Ishikawa (cell line): ENCODE data around the gene SRGAP1.

Experiments
- CEBPB ChIP-seq: IDR thresholded peaks from 2 replicates; pipeline ENCODE4 v1.6.1; 2012
- CREB1 ChIP-seq: IDR thresholded peaks from 2 replicates; pipeline ENCODE4 v1.6.1; 2012; ENCODE audit warnings: low read depth
- EGR1 ChIP-seq: IDR thresholded peaks from 2 replicates; pipeline ENCODE4 v1.6.1; 2012
- EP300 ChIP-seq: IDR thresholded peaks from 2 replicates; pipeline ENCODE4 v1.6.1; 2012; ENCODE audit warnings: borderline replicate concordance
- FOXM1 ChIP-seq: IDR thresholded peaks from 2 replicates; pipeline ENCODE4 v1.6.1; 2012; ENCODE audit warnings: low read depth, borderline replicate concordance
- MAX ChIP-seq: IDR thresholded peaks from 2 replicates; pipeline ENCODE4 v1.6.1; 2012
- NFIC ChIP-seq: IDR thresholded peaks from 2 replicates; pipeline ENCODE4 v1.6.1; 2012
- RAD21 ChIP-seq: IDR thresholded peaks from 2 replicates; pipeline ENCODE4 v1.6.1; 2012; ENCODE audit warnings: low read depth
- TAF1 ChIP-seq: IDR thresholded peaks from 2 replicates; pipeline ENCODE4 v1.6.1; 2012; ENCODE audit warnings: low read depth, mild to moderate bottlenecking
- TCF12 ChIP-seq: IDR thresholded peaks from 2 replicates; pipeline ENCODE4 v1.6.1; 2012; ENCODE audit warnings: low read depth
- TEAD4 ChIP-seq: IDR thresholded peaks from 2 replicates; pipeline ENCODE4 v1.6.1; 2012
- YY1 ChIP-seq: IDR thresholded peaks from 2 replicates; pipeline ENCODE4 v1.6.1; 2012; ENCODE audit warnings: low read depth
- ZBTB7A ChIP-seq: IDR thresholded peaks from 2 replicates; pipeline ENCODE4 v1.6.1; 2012; ENCODE audit warnings: low read depth
- TF ChIP-seq, protein P1 (sequence below): IDR thresholded peaks from 2 replicates; pipeline ENCODE4 v1.6.1; 2012; ENCODE audit warnings: low read depth, mild to moderate bottlenecking
- TF ChIP-seq, protein P2 (sequence below): IDR thresholded peaks from 2 replicates; pipeline ENCODE4 v1.6.1; 2012

SRGAP1 gene

GRCh38 chr12:63826006-63826585 lies 18.4 kb upstream of the SRGAP1 start:
- TF ChIP-seq CEBPB: 0 out of 2 replicates have a peak, but pooled peaks have one; percentile 28
- TF ChIP-seq MAX: no peak
- TF ChIP-seq EGR1: no peak
- TF ChIP-seq TEAD4: no peak
- no peak for TF ChIP-seq EP300
- TF ChIP-seq TCF12: no peak
- TF ChIP-seq, protein P1, sequence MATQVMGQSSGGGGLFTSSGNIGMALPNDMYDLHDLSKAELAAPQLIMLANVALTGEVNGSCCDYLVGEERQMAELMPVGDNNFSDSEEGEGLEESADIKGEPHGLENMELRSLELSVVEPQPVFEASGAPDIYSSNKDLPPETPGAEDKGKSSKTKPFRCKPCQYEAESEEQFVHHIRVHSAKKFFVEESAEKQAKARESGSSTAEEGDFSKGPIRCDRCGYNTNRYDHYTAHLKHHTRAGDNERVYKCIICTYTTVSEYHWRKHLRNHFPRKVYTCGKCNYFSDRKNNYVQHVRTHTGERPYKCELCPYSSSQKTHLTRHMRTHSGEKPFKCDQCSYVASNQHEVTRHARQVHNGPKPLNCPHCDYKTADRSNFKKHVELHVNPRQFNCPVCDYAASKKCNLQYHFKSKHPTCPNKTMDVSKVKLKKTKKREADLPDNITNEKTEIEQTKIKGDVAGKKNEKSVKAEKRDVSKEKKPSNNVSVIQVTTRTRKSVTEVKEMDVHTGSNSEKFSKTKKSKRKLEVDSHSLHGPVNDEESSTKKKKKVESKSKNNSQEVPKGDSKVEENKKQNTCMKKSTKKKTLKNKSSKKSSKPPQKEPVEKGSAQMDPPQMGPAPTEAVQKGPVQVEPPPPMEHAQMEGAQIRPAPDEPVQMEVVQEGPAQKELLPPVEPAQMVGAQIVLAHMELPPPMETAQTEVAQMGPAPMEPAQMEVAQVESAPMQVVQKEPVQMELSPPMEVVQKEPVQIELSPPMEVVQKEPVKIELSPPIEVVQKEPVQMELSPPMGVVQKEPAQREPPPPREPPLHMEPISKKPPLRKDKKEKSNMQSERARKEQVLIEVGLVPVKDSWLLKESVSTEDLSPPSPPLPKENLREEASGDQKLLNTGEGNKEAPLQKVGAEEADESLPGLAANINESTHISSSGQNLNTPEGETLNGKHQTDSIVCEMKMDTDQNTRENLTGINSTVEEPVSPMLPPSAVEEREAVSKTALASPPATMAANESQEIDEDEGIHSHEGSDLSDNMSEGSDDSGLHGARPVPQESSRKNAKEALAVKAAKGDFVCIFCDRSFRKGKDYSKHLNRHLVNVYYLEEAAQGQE: no peak
- no peak for TF ChIP-seq CREB1
- peak; percentile 98 for TF ChIP-seq RAD21

- no peak for TF ChIP-seq RAD21
- no peak for TF ChIP-seq MAX
- TF ChIP-seq FOXM1: no peak
- TF ChIP-seq TCF12: no peak
- no peak for TF ChIP-seq ZBTB7A
- no peak for TF ChIP-seq TEAD4
- no peak for TF ChIP-seq NFIC
- no peak for TF ChIP-seq TAF1
- TF ChIP-seq YY1: no peak
- no peak for TF ChIP-seq CREB1
- TF ChIP-seq, protein P2, sequence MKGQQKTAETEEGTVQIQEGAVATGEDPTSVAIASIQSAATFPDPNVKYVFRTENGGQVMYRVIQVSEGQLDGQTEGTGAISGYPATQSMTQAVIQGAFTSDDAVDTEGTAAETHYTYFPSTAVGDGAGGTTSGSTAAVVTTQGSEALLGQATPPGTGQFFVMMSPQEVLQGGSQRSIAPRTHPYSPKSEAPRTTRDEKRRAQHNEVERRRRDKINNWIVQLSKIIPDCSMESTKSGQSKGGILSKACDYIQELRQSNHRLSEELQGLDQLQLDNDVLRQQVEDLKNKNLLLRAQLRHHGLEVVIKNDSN: no peak
- TF ChIP-seq EGR1: no peak
- TF ChIP-seq EP300: no peak
- no peak for TF ChIP-seq CEBPB
- TF ChIP-seq, protein P1: no peak
These were observed 15.6 kb upstream of the SRGAP1 start for GRCh38 chr12:63828867-63829266.

- no peak for TF ChIP-seq ZBTB7A
- TF ChIP-seq NFIC: no peak
- no peak for TF ChIP-seq RAD21
- no peak for TF ChIP-seq EGR1
- no peak for TF ChIP-seq CEBPB
- TF ChIP-seq EP300: no peak
These were observed 8.5 kb upstream of the SRGAP1 start for GRCh38 chr12:63836046-63836445.

DNA sequence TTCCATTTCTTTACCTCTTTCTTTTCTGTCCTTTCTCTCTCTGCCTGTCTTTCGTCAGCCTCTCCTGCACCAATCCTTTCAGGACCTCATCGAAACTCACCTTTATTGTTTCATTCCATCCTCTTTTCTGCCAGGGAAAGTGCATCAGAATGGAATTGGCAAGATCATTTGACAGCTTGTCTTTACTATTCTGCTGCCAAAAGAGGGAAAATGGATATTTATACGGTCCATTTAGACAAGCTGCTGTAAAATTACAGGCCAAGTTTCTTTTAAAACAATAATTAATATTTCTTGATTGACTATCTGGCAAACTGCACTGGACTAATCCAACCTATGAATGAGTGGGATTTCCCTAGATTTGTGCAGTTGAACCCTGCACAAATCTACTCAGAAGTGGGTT lies 7.6 kb upstream of the SRGAP1 start:
- TF ChIP-seq, protein P2: no peak
- no peak for TF ChIP-seq TEAD4
- TF ChIP-seq FOXM1: no peak
- no peak for TF ChIP-seq ZBTB7A
- TF ChIP-seq NFIC: no peak
- TF ChIP-seq TAF1: no peak
- TF ChIP-seq, protein P1: no peak
- no peak for TF ChIP-seq CEBPB
- TF ChIP-seq TCF12: no peak
- TF ChIP-seq MAX: no peak
- TF ChIP-seq CREB1: no peak
- no peak for TF ChIP-seq EP300
